Liver (tissue), 3 donors: ENCODE results near the gene GLI2.

ENCODE experiments used
- GABPA ChIP-seq, 2 donors: IDR thresholded peaks in 1 of 2; conservative IDR thresholded peaks in 1 of 2; 2 replicates each; pipeline ENCODE4 v1.6.1; 2016; ENCODE audit warnings: antibody characterized with exemption in 2 of 2, mild to moderate bottlenecking in 1 of 2, moderate library complexity in 1 of 2
- JUND ChIP-seq, 2 donors: IDR thresholded peaks; 2 replicates each; pipeline ENCODE4 v1.6.1; 2016; ENCODE audit warnings: antibody characterized with exemption in 2 of 2
- RXRA ChIP-seq, 2 donors: IDR thresholded peaks; 2 replicates each; pipeline ENCODE4 v1.6.1; 2017 to 2018; ENCODE audit warnings: antibody characterized with exemption in 2 of 2, mild to moderate bottlenecking in 1 of 2
- TAF1 ChIP-seq: conservative IDR thresholded peaks from 2 replicates; pipeline ENCODE4 v1.6.1; 2016; ENCODE audit warnings: antibody characterized with exemption, mild to moderate bottlenecking
- YY1 ChIP-seq: IDR thresholded peaks from 2 replicates; pipeline ENCODE4 v1.6.1; 2016; ENCODE audit warnings: antibody characterized with exemption, mild to moderate bottlenecking
- TF ChIP-seq, protein P1 (sequence below): IDR thresholded peaks from 2 replicates; pipeline ENCODE4 v1.6.1; 2016; ENCODE audit warnings: antibody characterized with exemption
- TF ChIP-seq, protein P2 (sequence below): fragments of 150-350 bp; IDR thresholded peaks from 2 replicates; pipeline ENCODE4 v1.5.1; 2017; ENCODE audit warnings: improper control_type of control experiment, low read depth, low read length; ENCODE audit not compliant: missing input control
- TF ChIP-seq, protein P3 (sequence below): IDR thresholded peaks from 2 replicates; pipeline ENCODE4 v1.6.1; 2016; ENCODE audit warnings: antibody characterized with exemption, mild to moderate bottlenecking
- donor health status: healthy.
- donor health status: healthy.

DNA sequence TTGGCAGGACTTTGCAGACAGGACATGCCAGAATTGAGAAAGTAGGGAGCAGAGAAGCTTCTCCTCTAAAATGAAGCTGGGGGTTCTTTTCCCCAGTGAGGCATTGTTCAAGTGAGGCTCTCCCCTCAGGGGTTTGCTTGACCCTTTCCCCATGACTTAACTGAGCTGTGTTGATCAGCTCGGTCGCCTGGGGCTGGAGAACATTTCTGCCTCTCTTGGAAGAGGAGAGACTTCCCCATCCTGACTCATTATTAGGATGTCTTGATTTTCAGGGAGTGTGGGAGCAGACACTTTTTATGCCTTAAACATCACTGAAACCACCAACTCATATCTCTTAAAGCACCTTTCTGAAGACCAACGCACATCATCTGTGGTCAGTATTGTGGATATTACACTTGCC, 27.9 kb upstream of the GLI2 start:
- TF ChIP-seq RXRA (IDR thresholded peaks at IDR 0.05) (no peak), YY1 (no peak), TAF1 (no peak), JUND (IDR thresholded peaks at IDR 0.05) (no peak), GABPA (IDR thresholded peaks at IDR 0.05 in 1 of 2, conservative IDR thresholded peaks at IDR 0.05 in 1 of 2) (no peak)
- TF ChIP-seq, protein P1, sequence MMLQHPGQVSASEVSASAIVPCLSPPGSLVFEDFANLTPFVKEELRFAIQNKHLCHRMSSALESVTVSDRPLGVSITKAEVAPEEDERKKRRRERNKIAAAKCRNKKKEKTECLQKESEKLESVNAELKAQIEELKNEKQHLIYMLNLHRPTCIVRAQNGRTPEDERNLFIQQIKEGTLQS, result no peak
- TF ChIP-seq, protein P2, sequence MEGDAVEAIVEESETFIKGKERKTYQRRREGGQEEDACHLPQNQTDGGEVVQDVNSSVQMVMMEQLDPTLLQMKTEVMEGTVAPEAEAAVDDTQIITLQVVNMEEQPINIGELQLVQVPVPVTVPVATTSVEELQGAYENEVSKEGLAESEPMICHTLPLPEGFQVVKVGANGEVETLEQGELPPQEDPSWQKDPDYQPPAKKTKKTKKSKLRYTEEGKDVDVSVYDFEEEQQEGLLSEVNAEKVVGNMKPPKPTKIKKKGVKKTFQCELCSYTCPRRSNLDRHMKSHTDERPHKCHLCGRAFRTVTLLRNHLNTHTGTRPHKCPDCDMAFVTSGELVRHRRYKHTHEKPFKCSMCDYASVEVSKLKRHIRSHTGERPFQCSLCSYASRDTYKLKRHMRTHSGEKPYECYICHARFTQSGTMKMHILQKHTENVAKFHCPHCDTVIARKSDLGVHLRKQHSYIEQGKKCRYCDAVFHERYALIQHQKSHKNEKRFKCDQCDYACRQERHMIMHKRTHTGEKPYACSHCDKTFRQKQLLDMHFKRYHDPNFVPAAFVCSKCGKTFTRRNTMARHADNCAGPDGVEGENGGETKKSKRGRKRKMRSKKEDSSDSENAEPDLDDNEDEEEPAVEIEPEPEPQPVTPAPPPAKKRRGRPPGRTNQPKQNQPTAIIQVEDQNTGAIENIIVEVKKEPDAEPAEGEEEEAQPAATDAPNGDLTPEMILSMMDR, result no peak
- TF ChIP-seq, protein P3, sequence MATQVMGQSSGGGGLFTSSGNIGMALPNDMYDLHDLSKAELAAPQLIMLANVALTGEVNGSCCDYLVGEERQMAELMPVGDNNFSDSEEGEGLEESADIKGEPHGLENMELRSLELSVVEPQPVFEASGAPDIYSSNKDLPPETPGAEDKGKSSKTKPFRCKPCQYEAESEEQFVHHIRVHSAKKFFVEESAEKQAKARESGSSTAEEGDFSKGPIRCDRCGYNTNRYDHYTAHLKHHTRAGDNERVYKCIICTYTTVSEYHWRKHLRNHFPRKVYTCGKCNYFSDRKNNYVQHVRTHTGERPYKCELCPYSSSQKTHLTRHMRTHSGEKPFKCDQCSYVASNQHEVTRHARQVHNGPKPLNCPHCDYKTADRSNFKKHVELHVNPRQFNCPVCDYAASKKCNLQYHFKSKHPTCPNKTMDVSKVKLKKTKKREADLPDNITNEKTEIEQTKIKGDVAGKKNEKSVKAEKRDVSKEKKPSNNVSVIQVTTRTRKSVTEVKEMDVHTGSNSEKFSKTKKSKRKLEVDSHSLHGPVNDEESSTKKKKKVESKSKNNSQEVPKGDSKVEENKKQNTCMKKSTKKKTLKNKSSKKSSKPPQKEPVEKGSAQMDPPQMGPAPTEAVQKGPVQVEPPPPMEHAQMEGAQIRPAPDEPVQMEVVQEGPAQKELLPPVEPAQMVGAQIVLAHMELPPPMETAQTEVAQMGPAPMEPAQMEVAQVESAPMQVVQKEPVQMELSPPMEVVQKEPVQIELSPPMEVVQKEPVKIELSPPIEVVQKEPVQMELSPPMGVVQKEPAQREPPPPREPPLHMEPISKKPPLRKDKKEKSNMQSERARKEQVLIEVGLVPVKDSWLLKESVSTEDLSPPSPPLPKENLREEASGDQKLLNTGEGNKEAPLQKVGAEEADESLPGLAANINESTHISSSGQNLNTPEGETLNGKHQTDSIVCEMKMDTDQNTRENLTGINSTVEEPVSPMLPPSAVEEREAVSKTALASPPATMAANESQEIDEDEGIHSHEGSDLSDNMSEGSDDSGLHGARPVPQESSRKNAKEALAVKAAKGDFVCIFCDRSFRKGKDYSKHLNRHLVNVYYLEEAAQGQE, result no peak
